NCI-H128 (cell line): ENCODE measurements around the gene PRR33.
A peak's percentile ranks its signal among the peaks of the same experiment; 100 is the strongest.
"Not testable (repeated sequence)": the region's sequence is repeated elsewhere in the genome, so short reads cannot be mapped to it uniquely, and the experiment has no call there.

Experiments
- DNase-seq: peaks from one replicate; lab custom pipeline; 2025; ENCODE audit not compliant: unreplicated experiment; lab: John Stamatoyannopoulos, UW

Gene PRR33

GRCh38 chr11:1889941-1890855, 1.5 kb downstream of the PRR33 start:
- no peak for DNase-seq

DNA sequence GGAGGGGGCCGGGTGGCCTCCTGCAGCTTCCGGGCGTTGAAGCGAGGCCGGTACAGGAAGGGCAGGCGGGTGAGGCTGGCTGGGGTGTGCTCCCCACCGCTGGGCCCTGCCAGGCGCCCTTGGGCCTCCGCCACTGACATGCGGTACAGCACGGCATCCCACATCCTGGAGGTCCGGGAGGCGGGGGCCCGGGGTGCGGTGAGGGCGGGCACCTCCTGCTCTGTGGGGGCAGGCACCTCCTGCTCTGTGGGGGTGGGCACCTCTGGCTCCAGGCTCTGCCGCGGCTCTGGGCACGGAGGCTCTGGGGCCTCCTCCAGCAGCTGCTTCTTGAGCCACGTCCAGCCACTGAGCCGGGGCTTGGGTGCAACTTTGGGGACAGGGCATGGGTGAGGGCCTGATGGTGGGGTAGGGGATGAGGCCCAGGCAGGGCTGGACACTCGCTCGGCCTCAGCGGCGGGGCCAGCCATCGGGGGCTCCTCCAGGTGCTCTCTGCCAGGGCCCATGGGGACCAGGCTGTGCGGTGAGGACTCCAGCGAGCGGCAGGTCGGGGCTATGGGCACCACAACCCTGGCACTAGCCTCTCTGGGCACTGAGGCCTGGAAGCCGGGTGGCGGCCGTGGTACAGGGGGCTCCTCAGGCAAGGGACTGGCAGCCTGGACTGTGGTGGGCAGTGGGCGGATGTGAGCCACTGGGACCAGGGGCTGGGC, 2.3 kb downstream of the PRR33 start:
- DNase-seq, result no peak

DNA sequence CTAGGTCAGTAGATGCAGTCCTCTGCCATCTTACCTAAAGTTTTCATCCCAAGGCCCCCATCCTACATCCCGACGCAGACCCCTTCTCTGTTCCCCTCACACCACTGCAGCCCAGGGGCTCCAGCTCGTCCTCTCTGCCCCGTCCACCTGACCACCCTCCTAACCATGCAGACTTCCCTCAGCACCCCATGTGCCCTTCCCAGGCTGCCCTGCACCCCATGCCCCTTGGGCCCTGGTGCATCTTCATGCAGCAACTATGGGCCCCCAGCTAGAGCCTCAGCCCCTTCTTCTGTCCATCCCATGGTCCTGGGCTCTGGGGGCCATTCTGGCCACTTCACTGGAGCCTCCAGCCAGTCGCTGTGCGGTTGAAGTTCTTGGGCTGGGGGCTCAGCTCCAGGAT, 2.9 kb downstream of the PRR33 start:
- DNase-seq, result no peak

DNA sequence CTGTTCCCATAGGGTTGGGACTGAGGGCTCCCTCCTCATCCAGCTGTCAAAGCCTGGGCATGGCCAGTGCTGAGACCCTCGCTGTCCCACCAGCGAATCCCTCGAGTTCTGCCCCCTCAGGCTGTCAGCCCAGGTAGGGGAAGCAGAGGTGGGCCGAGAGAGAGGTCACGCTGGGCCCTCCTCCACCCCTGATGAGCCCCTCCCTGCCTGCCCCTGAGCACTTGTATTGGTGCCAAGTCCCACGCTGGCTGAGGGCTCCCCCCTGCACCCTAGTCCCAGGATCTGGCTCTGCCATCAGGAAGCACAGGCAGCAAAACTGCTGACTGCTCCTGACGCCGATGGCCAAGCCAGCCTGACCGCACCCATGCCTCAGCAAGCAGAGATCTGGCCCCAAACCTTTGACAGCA, 3.3 kb downstream of the PRR33 start:
- DNase-seq, result no peak

DNA sequence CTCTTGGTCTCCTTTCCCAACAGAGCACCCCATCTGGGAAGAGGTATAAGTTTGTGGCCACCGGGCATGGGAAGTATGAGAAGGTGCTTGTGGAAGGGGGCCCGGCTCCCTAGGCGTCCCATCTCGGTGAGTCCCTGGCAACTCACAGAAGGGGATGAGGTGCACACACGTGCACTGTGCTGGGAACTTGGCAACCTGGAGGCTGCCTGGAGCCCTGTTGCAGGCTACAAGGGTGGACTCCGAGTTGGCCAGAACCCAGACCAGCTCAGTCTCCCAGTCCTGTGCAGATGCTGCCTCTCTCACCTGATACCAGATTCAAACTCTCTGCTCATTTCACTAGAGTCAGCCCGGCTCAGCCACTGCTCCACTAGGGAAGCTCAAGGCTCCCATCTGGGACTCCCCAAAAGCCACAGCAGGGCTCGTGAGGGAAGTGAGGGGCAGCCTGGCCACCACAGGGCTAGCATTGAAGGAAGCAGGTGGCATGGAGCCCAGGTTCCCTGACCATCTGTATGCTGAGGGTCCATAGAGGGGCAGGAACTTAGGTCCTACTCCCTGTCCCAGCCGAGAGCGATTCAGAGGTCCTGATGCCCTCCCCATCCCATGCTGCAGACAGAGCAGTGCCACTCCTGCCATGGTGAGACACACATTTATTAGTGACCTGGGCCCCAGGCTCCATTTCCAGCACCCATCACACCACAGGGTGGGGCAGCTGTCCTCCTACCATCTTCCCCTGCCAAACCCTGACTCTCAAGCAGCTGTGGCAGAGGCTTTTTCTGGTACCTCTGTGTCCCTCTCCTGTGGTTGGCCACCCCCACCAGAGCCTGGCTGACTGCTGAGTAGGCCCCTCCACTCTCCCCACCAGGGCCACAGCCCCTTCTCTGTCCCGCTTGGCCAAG, 4.0 kb downstream of the PRR33 start:
- DNase-seq, result no peak

GRCh38 chr11:1886551-1886950, 5.1 kb downstream of the PRR33 start:
- DNase-seq, result not testable (repeated sequence)

DNA sequence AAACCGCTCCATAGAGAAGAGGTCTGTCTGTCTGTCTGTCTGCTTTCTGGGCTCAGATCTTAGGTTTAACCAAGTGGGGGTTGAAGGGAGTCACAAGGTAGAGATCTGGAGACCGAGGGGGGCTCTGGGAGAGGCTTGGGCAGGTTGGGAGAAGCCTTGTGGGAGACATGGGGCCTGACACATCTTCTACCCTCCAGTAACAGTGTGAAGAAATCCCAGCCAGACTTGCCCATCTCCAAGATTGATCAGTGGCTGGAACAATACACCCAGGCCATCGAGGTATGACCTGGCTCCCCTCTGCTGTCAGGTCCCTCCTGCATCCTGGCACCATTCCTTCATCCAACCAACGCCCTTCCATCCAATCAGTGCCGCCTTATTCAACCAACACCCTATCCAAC, 7.4 kb downstream of the PRR33 start:
- DNase-seq, result no peak

DNA sequence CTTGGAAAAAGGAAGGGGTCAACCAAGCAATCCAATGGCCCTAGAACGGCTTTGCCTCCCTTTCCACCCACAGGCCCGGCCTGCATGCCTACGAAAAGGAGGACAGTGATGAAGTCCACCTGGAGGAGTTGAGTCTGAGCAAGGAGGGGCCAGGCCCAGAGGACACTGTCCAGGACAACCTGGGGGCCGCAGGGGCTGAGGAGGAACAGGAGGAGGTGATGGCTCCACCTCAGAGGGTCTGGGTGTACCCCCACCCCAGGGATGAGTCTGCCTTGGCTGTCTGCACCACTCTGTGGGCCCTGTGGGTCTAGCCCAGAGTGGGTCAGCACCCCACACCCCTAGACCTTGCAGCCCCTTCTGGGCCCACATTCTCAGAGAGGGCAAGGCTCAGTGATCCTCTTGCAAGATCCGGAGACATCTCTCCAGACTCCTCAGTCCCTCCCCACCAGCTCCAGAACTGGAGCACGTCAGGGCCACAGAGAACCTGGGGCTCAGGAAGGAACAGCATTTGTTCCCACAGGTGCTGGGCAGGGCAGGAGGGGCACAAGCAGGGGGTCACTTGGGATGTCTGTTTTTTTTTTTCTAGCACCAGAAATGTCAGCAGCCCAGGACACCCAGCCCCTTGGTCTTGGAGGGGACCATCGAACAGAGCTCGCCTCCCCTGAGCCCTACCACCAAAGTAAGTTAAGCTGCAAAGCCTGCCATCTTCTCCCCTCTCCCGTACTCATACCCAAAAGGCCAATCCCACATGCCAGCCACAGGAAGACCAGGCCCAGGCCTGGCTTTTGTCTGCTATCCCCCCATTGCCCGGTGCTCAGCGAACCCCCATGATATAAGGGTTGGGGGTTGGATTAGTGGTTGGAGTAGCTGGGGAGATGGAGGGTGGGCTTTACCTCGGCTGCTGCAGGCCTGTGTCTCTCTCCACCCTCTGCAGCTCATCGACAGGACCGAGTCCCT, 8.1 kb downstream of the PRR33 start:
- no peak for DNase-seq

DNA sequence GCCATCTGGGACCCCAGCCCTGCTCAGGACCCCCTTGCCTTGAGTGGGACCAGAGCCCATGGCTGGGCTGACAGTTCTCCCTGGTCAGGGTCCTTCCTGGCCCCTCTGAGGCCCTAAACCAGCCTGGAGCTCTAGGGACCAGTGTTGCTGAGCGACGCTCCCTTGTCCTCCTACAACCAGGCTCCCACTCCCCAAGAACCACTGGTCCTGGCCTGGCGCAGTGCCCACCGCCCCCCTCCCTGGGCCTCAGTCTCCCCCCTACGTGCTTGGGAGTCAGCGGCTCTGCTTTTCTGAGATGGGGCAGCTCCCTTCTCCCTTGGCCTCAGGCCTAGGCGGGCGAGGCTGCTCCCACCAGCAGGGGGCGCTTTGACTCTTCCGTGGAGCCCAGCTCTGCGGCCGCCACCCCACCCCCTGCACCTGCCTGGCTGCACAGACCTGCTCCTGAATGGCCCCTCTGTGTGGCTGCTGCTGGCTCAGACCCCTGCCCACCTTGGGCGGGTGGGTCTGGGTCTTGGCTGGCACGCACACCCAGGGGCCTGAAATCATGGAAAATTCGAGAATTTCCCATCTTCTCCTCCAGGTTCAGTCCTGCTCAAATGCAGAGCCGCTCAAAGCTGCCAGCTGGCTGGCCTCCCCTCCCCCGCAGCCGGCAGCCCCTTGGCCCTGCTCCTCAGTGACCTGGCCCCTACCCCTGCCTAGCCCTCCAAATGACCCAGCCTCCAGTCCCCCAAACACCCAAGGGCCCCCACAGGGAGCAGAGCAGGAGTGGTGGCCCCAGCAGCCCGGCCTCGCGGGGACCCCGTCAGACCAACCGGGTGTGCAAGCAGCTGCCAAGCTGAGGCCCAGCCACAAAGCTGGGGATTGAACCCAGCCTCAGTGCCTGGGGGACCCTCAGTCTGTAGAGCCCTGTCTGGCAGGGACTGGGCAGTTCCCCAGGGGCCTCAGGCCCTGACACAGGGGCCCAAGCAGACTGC, 9.1 kb downstream of the PRR33 start:
- peak; percentile 24 for DNase-seq

DNA sequence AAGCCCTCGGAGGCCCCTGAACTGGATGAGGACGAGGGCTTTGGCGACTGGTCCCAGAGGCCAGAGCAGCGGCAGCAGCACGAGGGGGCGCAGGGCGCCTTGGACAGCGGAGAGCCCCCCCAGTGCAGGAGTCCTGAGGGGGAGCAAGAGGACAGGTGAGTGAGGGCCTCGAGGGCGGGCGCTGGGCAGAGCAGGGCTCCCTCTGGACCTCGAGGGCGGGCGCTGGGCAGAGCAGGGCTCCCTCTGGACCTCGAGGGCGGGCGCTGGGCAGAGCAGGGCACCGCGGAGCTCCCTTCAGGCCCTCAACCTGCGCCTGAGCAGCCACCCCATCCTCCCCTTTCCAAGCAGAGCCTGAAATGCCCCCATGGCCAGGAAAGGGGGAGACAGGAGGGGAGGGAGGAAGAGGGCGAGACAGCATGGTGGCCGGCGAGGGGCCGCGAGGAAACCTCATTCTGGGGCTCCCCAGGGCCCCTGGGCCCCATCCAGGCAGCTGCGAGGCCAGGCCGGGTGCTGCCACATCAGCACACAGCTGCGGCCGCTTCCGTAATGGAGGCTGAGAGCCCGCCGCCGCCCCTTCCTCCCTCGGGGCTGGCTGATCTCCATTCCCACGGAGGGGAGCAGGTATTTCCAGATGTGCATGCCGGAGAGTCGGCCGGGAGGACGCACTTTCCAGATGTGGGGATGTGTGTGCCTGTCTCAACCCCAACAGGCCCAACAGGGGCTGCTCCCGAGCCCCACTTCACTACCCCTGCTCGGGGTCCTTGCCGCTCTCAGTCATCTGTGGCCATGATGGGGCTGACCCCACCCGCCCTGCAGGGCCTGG, 10.0 kb downstream of the PRR33 start:
- no peak for DNase-seq

- DNase-seq, result no peak
These were observed 10.8 kb downstream of the PRR33 start for GRCh38 chr11:1880746-1881441.

DNA sequence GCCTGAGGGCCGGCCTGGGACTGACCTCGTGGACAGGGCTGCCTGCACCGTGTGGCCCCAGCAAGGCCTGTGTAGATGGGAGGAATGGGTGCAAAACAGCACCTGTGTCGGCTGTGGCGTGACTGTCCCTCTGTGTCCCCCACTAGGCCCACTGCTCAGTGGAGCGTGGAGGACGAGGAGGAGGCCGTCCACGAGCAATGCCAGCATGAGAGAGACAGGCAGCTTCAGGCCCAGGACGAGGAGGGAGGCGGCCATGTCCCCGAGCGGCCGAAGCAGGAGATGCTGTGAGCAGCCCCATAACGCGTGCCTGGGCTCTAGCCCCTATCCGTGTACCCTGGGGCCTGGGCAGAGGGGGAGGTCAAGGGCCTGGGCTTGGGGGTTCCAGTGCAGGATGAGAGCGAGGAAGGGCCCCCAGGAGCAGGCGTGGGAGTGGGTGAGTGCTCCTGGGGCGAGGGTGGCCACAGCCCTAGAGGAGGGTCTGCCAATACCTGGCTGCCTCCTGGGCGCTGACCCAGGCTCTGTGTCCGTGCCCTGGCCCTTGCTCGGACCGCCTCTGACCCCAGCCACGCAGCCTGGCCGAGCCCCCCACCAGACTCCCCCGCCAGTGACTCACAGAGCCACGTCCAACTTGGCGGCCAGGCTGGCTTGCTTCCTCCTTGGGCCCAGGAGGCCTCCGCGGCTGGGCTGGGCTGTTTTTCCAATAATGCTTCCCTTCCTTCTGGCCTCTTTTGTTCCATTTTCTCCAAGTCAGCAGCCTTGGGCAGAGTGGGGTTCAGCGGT, 11.6 kb downstream of the PRR33 start:
- DNase-seq, result no peak

DNA sequence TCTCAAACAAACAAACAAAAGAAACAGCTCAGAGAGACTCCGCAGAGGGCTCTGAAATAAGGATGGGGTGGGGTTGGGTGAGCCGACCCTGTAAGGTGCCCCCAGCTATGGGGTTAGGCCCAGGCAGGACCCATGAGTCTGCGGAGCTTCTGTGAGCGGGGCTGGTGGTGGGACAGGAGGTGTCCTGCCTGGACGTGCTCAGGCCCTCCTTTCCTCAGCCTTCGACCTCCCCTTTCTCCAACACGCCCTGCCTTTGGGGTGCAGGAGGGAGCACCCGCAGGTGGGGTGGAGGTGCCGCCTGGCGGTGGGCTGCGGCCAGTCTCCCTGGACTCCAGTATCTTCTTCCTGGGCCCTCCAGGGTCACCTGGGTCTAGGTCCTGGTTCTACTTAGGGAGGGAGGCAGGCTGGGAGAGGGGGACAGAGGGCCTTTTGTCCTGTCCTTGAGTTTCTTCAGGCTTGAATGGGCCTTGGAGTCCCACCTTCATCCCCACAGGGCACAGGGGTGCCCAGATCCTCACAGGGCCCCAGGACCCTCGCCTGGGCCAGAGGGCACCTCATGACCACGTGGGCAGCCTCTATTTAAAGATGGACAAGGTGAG, 12.3 kb downstream of the PRR33 start:
- DNase-seq, result no peak

- no peak for DNase-seq
These were observed 13.3 kb downstream of the PRR33 start for GRCh38 chr11:1878137-1879031.
